ENCODE data around the gene LRCH4. TPM values are rescaled to one million over a fixed set of nuclear protein-coding genes. Genes with fewer than 3 reads are reported as not detected.

Gene LRCH4
- total RNA-seq, 2 experiments from 2014 or later: 77.7 to 78.7 TPM

DNA sequence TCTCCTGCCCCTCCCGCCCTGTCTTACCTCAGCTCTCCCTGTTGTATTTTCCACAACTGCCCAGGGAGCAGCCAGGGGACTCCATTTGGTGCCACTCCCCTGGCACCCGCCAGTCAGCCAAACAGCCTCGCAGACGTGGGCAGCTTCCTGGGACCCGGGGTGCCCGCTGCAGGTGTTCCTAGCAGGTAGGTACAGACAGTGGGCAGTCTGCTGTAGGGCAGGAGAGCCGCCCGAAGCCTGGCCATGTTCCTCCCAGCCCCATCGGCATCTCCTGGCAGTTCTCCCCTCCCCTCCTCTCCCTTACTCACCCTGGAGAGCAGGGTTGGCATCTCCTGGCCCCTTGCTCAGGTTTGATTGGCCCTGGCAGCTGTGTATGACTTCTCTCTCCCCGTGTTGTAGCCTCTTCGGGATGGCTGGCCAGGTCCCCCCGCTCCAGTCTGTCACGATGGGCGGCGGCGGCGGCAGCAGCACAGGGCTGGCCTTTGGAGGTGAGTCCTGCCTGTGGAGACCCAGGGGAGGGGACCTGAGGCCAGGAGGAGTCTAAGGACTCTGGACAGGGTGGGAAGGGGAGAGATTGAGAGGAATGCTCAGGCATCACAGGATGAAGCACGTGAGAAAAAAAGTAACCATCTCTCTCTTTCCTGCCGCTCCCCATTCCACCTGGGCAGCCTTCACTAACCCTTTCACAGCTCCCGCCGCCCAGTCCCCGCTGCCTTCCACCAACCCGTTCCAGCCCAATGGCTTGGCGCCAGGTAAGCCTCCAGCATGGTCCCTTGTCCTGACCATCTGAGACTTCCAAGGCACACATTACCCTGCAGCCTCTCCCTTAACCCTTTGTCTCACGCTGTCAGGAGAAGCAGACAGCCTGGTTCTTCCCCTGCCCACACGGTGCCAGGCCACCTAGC lies 23.5 kb downstream of the LRCH4 start:
- ChIA-PET POLR2A (interaction anchor here (1.6 kb wide), 1 partner anchor 85 kb away, joined by 3 read pairs; no protein-coding TSS in a partner anchor), CTCF (interaction anchor here (1.1 to 8.2 kb wide), 9 partner anchors 14 to 163 kb away, joined by 3 to 92 read pairs (median 25); partner anchors contain the start of genes FBXO24, LRCH4, NYAP1 and TSC22D4)
- Mint-ChIP-seq H3K4me1 (ENCODE audit: low read depth) (peaks cover 14% of the 10 kb centered on the region), H3K36me3 (ENCODE audit: low read depth) (peaks cover 25% of the 10 kb centered on the region), H3K27me3 (no peaks in the 10 kb centered on the region), H3K27ac (no peak overlapping the region), H3K4me3 (no peak overlapping the region), H3K9me3 (no peaks in the 10 kb centered on the region)
- TF ChIP-seq, protein P1, sequence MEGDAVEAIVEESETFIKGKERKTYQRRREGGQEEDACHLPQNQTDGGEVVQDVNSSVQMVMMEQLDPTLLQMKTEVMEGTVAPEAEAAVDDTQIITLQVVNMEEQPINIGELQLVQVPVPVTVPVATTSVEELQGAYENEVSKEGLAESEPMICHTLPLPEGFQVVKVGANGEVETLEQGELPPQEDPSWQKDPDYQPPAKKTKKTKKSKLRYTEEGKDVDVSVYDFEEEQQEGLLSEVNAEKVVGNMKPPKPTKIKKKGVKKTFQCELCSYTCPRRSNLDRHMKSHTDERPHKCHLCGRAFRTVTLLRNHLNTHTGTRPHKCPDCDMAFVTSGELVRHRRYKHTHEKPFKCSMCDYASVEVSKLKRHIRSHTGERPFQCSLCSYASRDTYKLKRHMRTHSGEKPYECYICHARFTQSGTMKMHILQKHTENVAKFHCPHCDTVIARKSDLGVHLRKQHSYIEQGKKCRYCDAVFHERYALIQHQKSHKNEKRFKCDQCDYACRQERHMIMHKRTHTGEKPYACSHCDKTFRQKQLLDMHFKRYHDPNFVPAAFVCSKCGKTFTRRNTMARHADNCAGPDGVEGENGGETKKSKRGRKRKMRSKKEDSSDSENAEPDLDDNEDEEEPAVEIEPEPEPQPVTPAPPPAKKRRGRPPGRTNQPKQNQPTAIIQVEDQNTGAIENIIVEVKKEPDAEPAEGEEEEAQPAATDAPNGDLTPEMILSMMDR (IDR thresholded peaks at IDR 0.05): no peak
- ATAC-seq (no peak), DNase-seq (no peak)
- intact Hi-C loops (cut with micrococcal nuclease): no loop called here

DNA sequence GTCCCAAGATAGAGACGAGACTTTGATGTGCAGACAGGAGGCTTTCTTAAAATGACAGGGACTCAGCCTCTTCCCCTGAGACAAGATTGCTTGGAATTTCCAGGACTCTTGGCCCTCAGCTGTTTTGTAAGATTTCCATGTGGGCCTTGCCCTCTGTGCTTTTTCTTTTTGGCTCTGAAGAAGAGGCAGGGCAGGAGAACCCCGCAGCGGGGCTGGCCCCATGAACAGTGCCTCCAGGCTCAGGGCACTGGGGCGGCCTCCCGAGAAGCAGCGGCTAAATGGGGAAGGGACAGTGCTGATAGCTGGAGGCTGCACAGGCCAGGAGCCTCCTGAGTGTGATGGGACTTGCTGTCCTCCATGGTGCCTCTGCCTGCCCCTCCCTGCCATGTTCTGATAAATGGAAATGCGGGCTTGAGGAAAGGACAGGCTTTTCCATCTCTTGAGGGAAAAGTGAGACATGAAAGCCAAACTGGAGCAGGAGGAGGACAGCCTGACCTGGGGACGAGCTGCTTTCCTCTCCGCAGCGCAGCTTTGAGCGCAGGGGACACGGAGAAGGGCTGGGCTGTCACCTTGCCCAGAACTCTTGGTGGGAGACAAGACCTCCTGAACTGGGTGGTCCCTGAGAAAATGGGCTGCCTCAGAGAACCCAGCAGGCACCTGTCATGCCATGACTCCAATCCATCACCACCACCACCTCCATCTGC lies 24.3 kb downstream of the LRCH4 start:
- Mint-ChIP-seq H3K36me3 (ENCODE audit: low read depth) (peaks cover 30% of the 10 kb centered on the region), H3K4me1 (ENCODE audit: low read depth) (peaks cover 14% of the 10 kb centered on the region), H3K27me3 (no peaks in the 10 kb centered on the region), H3K27ac (no peak overlapping the region), H3K9me3 (no peaks in the 10 kb centered on the region), H3K4me3 (no peak overlapping the region)
- DNase-seq (no peak), ATAC-seq (no peak)
- intact Hi-C loops (cut with micrococcal nuclease): no loop called here
- ChIA-PET POLR2A (no interaction called here), CTCF (interaction anchor here (0.9 to 8.2 kb wide), 10 partner anchors 15 to 164 kb away, joined by 3 to 92 read pairs (median 27); partner anchors contain the start of genes AGFG2, FBXO24, LRCH4 and NYAP1)
- TF ChIP-seq, protein P1 (IDR thresholded peaks at IDR 0.05): no peak

DNA sequence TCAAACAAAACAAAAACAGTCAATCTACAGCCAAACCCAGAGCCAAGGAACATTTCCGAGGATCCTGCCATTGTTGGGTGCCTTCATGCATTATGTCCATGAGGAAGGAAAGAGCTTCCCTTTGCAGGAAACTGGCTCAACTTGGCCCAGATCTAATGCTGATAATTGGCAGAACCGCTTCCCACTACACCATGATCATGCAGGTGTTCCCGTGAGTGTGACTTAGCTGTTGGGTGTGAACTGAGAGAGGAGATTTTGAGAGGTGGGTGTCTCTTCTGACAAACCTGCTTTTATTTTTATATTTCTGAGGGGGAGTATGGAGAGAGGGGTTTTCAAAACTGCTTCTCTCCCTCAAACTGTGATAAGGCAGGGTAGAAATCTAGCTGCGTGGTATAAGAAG lies 26.8 kb downstream of the LRCH4 start:
- DNase-seq: no peak
- peaks cover 42% of the 10 kb centered on the region for H3K36me3 Mint-ChIP-seq (ENCODE audit: low read depth)

DNA sequence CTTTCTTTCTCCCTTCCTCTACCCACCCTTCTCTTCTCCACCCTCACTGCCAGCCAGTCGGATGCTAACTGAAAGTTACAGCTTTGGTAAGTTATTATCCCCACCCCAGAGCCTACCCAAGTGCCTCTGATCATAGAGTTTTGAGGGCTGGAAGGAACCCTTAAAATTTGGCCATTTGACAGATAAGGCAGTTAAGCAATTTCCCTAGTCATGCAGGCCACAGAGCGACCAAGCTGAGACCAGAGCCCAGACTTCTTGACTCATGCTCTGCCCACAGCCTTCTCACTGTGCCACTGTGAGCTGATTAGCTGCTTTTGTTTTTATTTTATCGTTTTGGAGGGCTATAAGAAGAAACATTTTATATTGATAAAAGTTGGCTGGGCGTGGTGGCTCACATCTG lies 29.4 kb downstream of the LRCH4 start:
- peaks cover 47% of the 10 kb centered on the region for H3K36me3 Mint-ChIP-seq (ENCODE audit: low read depth)
- no peak for ATAC-seq

More for the DNA sequence above, 26.8 kb downstream of the LRCH4 start:
- Mint-ChIP-seq H3K27me3 (no peaks in the 10 kb centered on the region), H3K9me3 (no peaks in the 10 kb centered on the region), H3K4me1 (ENCODE audit: low read depth) (peaks cover 19% of the 10 kb centered on the region), H3K27ac (peak overlapping the region; percentile 52), H3K4me3 (no peak overlapping the region)
- CTCF ChIA-PET: interaction anchor here (0.7 to 8.2 kb wide), 34 partner anchors 10 to 146 kb away, joined by 3 to 92 read pairs (median 5); partner anchors contain the start of genes FBXO24, LRCH4, MOSPD3 and NYAP1
- intact Hi-C loops (cut with micrococcal nuclease): no loop called here
- TF ChIP-seq, protein P1 (IDR thresholded peaks at IDR 0.05): no peak
- POLR2A ChIA-PET: interaction anchor here (0.8 to 1.9 kb wide), 6 partner anchors 9 to 76 kb away, joined by 3 to 7 read pairs (median 4); partner anchors contain the start of gene NYAP1
- no peak for ATAC-seq

More for the DNA sequence above, 29.4 kb downstream of the LRCH4 start:
- TF ChIP-seq, protein P1 (IDR thresholded peaks at IDR 0.05): no peak
- no peak for DNase-seq
- Mint-ChIP-seq H3K9me3 (no peaks in the 10 kb centered on the region), H3K27ac (peak overlapping the region; percentile 82), H3K27me3 (no peaks in the 10 kb centered on the region), H3K4me1 (ENCODE audit: low read depth) (peaks cover 16% of the 10 kb centered on the region), H3K4me3 (no peak overlapping the region)
- POLR2A ChIA-PET: interaction anchor here (1.4 kb wide), 1 partner anchor 11 kb away, joined by 4 read pairs; no protein-coding TSS in a partner anchor
- intact Hi-C loops (cut with micrococcal nuclease): no loop called here
- CTCF ChIA-PET: interaction anchor here (1.2 to 8.2 kb wide), 6 partner anchors 9 to 169 kb away, joined by 3 to 92 read pairs (median 6); no protein-coding TSS in a partner anchor

Data from activated CD8-positive, alpha-beta T cell treated with anti-CD3 and anti-CD28 coated beads for 36 hours (primary cell).